COLO668 (cell line): ENCODE measurements around the gene SHCBP1L.

Experiments used
- DNase-seq: peaks from one replicate; lab custom pipeline; 2025; ENCODE audit not compliant: unreplicated experiment; lab: John Stamatoyannopoulos, UW

Gene SHCBP1L

GRCh38 chr1:182952677-182953444 lies at the start of gene SHCBP1L:
Gene SHCBP1L (minus strand): TSS chr1:182953166. CDS start chr1:182953133, 33 bp downstream.
- no peak for DNase-seq

- DNase-seq: no peak
Observed at GRCh38 chr1:183002267-183002666, 49.3 kb upstream of the SHCBP1L start.

- no peak for DNase-seq
Observed at GRCh38 chr1:183000167-183000962, 47.4 kb upstream of the SHCBP1L start.

- DNase-seq: no peak
Observed at GRCh38 chr1:182998482-182998881, 45.5 kb upstream of the SHCBP1L start.

GRCh38 chr1:182996816-182997215 lies 43.9 kb upstream of the SHCBP1L start:
- no peak for DNase-seq

- DNase-seq: no peak
Observed at GRCh38 chr1:182995894-182996293, 42.9 kb upstream of the SHCBP1L start.

- no peak for DNase-seq
Observed at GRCh38 chr1:182993746-182994145, 40.8 kb upstream of the SHCBP1L start.

GRCh38 chr1:182990413-182991144 lies 37.6 kb upstream of the SHCBP1L start:
- no peak for DNase-seq

GRCh38 chr1:182985876-182986275 lies 32.9 kb upstream of the SHCBP1L start:
- DNase-seq: no peak

- no peak for DNase-seq
Observed at GRCh38 chr1:182984621-182985020, 31.7 kb upstream of the SHCBP1L start.

- no peak for DNase-seq
Observed at GRCh38 chr1:182984138-182984537, 31.2 kb upstream of the SHCBP1L start.

GRCh38 chr1:182978151-182978853 lies 25.3 kb upstream of the SHCBP1L start:
- no peak for DNase-seq

GRCh38 chr1:182977480-182977879 lies 24.5 kb upstream of the SHCBP1L start:
- DNase-seq: no peak

- DNase-seq: no peak
Observed at GRCh38 chr1:182974506-182975191, 21.7 kb upstream of the SHCBP1L start.

- DNase-seq: no peak
Observed at GRCh38 chr1:182972829-182973228, 19.9 kb upstream of the SHCBP1L start.

GRCh38 chr1:182972231-182972630 lies 19.3 kb upstream of the SHCBP1L start:
- no peak for DNase-seq

- DNase-seq: no peak
Observed at GRCh38 chr1:182971219-182971618, 18.3 kb upstream of the SHCBP1L start.

- no peak for DNase-seq
Observed at GRCh38 chr1:182968836-182969734, 16.1 kb upstream of the SHCBP1L start.

- DNase-seq: no peak
Observed at GRCh38 chr1:182968151-182968741, 15.3 kb upstream of the SHCBP1L start.
